ENCODE measurements around the gene BICDL2. TPM values are rescaled to one million over a fixed set of nuclear protein-coding genes. Genes with fewer than 3 reads are reported as not detected.

The BICDL2 gene
- total and polyA plus RNA-seq, 9 of the 15 experiments (the other 6 are each of a cell fraction or from before 2014, with no cell fraction given), result 0.09 to 0.28 (median 0.09) TPM; not detected in 6

- 0 out of 2 replicates have a peak, but pooled peaks have one; percentile 6 for TF ChIP-seq NR3C1 (CRISPR knock-in tag; IDR thresholded peaks at IDR 0.05)
- no peak for TF ChIP-seq ARNT (IDR thresholded peaks at IDR 0.05)
- no peak for TF ChIP-seq ZNF449 (CRISPR knock-in tag; IDR thresholded peaks at IDR 0.05)
- peak; percentile 78; the same call in 1 of the 2 replicates for TF ChIP-seq MYC (IDR thresholded peaks at IDR 0.05; ENCODE audit: low read depth, low read length)
- TF ChIP-seq MYC (CRISPR knock-in tag; IDR thresholded peaks at IDR 0.05; ENCODE audit: borderline replicate concordance, low read depth), result peak; percentile 76; the same call in 1 of the 2 replicates
- TF ChIP-seq MTA2 (IDR thresholded peaks at IDR 0.05; ENCODE audit: low read depth), result no peak
- TF ChIP-seq ESRRA (IDR thresholded peaks at IDR 0.05; ENCODE audit: borderline replicate concordance, low read depth), result peak; percentile 30; the same call in 1 of the 2 replicates
- TF ChIP-seq TFAP4 (CRISPR knock-in tag; IDR thresholded peaks at IDR 0.05; ENCODE audit: borderline replicate concordance), result peak; percentile 37; the same call in 1 of the 2 replicates
- TF ChIP-seq MTA1 (IDR thresholded peaks at IDR 0.05; ENCODE audit: borderline replicate concordance), result peak; percentile 39; the same call in 1 of the 2 replicates
- no peak for TF ChIP-seq MAFK (IDR thresholded peaks at IDR 0.05; ENCODE audit: low read length)
- TF ChIP-seq E2F4 (CRISPR knock-in tag; IDR thresholded peaks at IDR 0.05; ENCODE audit: low read depth), result peak; percentile 62; the same call in 1 of the 2 replicates
- TF ChIP-seq SETDB1 (IDR thresholded peaks at IDR 0.05; ENCODE audit: low read length), result no peak
- no peak for TF ChIP-seq ZNF507 (tag; conservative IDR thresholded peaks at IDR 0.05)
- peak in 1 of 2 experiments; percentile 26; a peak in 1 of 4 replicates for TF ChIP-seq FOXA3 (CRISPR knock-in tag; conservative IDR thresholded peaks at IDR 0.05 in 1 of 2, IDR thresholded peaks at IDR 0.05 in 1 of 2)
- peak; percentile 28 for TF ChIP-seq PHF20 (IDR thresholded peaks at IDR 0.05; ENCODE audit: partially characterized antibody)
- TF ChIP-seq PRMT5 (CRISPR knock-in tag; IDR thresholded peaks at IDR 0.05), result 0 out of 2 replicates have a peak, but pooled peaks have one; percentile 13
- peak; percentile 84; the same call in 1 of the 2 replicates for TF ChIP-seq SRSF3 (IDR thresholded peaks at IDR 0.05; ENCODE audit: insufficient read depth, low read length)
- no peak for TF ChIP-seq GTF2A2 (tag; IDR thresholded peaks at IDR 0.05)
- 0 out of 2 replicates have a peak, but pooled peaks have one; percentile 36 for TF ChIP-seq ZNF282 (CRISPR knock-in tag; IDR thresholded peaks at IDR 0.05)
- TF ChIP-seq HMG20B (CRISPR knock-in tag; IDR thresholded peaks at IDR 0.05), result no peak
- peak; percentile 67 to 90 for TF ChIP-seq E2F6 (IDR thresholded peaks at IDR 0.05; ENCODE audit: borderline replicate concordance in 1 of 2, extremely low read depth in 1 of 2, insufficient read depth in 1 of 2, insufficient read length in 1 of 2, low read depth in 1 of 2, low read length in 1 of 2, poor library complexity in 1 of 2, severe bottlenecking in 1 of 2)
- peak; percentile 52; the same call in 1 of the 2 replicates for TF ChIP-seq PML (IDR thresholded peaks at IDR 0.05; ENCODE audit: low read length)
- no peak for TF ChIP-seq RFX5 (IDR thresholded peaks at IDR 0.05; ENCODE audit: low read depth, low read length)
Measured at GRCh38 chr16:2980227-2981176, 56.2 kb downstream of the BICDL2 start, which contains the start of gene PKMYT1 (continued).

Measured in K562 (cell line).